CD4-positive, alpha-beta T cell treated with Interferon alpha-2 for 1 hour (primary cell): Measurements from ENCODE around the gene GLYR1.
A peak's percentile ranks its signal among the peaks of the same experiment; 100 is the strongest.

Experiments
- DNase-seq, 2 donors: peaks; one replicate each; pipeline ENCODE4 v3.0.0-alpha.2; 2020 to 2022

The GLYR1 gene

GRCh38 chr16:4879049-4879448 is 32.0 kb upstream of the GLYR1 start:
- DNase-seq: no peak

GRCh38 chr16:4877380-4877685 is 30.2 kb upstream of the GLYR1 start:
- no peak for DNase-seq

DNA sequence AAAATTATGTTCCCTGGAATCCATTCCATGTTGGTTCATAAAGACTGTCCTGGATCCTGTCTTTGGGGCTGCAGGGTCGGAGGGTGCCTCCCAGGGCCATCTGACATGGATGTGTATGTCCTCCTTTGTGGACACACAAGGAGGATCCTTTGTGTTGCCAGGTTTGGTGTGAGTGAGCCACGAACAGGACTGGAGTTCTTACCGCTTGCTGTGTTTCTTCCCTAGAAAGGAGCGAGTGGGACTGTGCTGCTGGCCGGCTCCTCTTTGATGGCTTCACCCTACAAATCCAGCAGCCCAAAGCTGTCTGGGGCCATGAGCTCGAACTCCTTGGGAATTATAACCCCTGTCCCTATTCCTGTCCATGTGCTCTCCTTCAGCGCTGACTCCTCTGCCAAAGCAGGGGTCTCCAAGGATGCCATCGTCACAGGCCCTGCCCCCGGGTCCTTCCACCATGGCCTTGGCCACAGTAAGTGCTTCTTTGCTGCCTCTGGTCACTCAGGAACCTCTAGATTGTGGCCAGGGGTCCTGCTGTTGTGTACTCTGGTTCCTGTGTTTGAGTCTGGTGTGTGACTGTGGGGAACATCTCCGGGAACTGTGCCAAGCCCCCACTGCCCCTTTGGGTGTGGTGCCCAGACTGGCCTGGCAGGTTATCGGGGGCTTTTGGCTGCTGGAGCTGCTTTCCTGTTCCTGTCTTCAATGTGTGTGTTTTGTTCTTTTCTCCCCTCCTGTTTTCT is 29.7 kb upstream of the GLYR1 start:
- no peak for DNase-seq

DNA sequence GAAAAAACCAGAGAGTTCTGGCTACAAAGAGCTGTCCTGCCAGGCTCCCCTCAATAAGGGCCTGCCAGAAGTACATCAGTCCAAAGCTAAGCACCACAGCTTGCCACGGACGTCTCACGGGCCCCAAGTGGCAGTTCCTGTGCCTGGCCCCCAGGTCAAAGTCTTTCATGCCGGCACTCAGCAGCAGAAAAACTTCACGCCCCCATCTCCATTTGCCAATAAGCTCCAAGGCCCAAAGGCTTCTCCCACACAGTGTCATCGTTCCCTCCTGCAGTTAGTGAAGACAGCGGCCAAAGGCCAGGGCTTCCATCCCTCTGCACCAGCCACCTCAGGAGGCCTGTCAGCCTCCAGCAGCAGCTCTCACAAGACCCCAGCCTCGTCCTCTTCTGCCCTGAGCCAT is 27.6 kb upstream of the GLYR1 start:
- DNase-seq: no peak

- no peak for DNase-seq
Measured at GRCh38 chr16:4873091-4873490, 26.0 kb upstream of the GLYR1 start.

DNA sequence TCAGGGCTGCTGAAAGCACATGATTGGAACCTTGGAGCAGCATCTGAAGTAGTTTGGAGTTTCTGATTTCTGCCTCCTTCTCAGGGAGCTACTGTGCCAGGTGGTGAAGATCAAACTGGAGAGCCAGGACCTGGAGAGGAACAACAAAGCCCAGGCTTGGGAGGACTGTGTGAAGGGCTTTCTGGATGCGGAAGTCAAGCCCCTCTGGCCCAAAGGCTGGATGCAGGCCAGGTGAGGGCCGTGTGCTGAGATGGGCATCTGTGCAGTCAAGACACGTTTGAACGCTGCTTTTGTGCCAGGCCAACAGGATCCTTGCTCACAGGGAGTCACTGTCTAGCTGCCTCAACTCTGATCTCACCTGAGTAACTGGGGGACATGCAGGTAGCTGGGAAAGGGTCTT is 24.0 kb upstream of the GLYR1 start:
- DNase-seq: no peak

DNA sequence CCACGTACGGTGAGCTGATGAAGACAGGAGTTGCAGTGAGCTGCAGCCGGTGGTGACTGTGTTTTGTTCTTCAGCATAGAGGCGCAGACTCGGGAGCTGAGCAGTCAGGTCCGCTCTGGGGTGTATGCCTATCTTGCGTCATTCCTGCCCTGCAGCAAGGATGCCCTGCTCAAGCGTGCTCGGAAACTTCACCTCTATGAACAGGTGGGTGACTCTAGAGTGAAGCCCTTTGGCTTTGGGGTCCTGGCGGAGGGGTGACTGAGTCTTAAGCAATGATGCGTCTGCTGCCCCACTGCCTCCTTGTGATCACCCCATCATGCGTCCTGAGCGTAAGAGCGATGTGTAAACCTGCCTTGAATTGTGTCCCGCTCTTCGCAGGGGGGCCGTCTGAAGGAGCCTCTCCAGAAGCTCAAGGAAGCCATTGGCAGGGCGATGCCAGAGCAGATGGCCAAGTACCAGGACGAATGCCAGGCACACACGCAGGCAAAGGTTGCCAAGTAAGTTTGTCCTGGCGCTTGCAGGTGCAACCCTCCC is 23.1 kb upstream of the GLYR1 start:
- no peak for DNase-seq

DNA sequence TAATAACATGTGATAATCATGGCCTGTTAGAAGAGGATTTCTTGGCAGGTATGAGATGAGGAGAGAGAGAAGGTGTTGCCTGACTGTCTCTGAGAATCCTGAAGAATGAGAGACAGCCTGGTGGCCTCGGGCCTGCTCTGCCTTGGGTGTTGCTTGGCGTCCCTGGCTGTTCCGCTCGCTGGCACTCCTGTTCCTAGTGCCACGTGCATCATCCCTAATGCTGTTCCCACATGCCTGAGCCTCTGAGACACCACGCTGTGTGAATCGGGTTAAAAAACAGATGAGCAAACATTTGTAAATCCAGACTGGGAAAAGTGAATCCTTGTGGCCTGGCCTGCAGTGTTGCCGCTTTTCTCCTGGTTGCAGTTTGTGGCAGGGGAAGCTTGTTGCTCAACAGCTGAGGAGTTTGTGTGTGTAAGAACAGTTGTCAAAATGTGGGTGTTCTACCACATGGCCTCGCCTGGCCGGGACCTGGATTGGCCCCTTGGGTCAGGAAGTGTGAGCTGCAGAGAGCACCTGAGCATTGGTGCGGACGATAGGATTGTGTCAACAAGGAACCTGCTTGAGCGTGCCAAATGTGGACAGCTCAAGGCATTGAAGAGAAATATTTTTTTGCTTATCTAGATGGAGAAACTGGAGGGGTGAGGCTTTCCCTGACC is 22.2 kb upstream of the GLYR1 start:
- no peak for DNase-seq

GRCh38 chr16:4868535-4868934 is 21.4 kb upstream of the GLYR1 start:
- DNase-seq: no peak

- no peak for DNase-seq
Measured at GRCh38 chr16:4868026-4868425, 20.9 kb upstream of the GLYR1 start.

DNA sequence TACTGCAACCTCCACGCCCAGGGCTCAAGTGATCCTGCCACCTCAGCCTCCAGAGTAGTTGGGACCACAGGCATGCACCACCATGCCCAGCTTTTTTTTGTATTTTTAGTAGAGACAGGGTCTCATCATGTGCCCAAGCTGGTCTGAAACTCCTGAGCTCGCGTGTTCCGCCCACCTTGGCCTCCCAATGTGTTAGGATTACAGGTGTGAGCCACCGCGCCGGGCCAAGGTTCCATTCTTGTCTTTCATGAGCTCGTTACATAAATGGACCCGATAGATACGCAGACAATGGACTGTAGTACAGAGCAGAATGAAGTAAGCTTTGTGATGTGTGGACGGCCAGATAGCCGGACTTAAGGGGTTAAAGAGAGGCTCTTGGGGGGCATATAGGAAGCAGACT is 19.5 kb upstream of the GLYR1 start:
- no peak for DNase-seq

DNA sequence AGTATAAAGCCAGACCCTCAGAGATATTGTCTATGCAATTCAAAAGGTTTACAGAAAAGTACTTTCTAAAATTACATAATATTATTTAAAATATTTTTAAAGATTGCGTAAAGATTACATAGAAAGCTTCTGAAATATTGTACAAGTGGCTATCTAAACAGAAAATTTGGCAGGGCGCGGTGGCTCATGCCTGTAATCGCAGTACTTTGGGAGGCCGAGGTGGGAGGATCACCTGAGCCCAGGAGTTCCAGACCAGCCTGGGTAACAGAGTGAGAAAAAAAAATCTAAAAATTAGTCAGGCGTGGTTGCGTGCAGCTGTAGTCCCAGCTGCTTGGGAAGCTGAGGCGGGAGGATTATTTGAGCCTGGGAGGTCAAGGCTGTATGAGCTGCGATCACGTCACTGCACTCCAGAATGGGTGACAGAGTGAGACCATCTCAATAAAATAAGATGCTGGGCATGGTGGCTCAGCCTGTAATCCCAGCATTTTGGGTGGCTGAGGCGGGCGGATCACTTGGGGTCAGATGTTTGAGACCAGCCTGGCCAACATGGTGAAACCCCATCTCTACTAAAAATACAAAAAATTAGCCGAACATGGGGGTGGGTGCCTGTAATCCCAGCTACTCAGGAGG is 18.3 kb upstream of the GLYR1 start:
- DNase-seq: no peak

DNA sequence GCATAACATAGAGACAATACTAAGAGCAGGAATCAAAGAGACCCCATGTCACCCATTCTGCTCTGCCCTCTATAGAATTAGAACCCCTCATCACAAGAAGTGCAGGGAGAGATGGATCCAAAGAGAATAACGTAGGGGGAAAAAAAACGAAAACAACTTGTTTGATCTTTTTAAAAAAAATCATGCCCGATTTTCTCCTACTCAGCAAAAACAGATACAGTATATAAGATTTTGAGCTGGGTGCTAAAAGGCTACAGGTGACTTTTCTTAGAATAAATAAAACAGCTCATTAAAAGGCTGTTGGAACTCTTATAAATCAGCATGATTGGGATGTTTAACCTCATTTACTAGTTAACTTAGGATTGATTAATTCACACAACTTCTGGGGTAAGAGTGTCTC is 17.6 kb upstream of the GLYR1 start:
- no peak for DNase-seq

GRCh38 chr16:4862639-4863038 is 15.6 kb upstream of the GLYR1 start:
- DNase-seq: peak in 1 of 2 donors; percentile 4

DNA sequence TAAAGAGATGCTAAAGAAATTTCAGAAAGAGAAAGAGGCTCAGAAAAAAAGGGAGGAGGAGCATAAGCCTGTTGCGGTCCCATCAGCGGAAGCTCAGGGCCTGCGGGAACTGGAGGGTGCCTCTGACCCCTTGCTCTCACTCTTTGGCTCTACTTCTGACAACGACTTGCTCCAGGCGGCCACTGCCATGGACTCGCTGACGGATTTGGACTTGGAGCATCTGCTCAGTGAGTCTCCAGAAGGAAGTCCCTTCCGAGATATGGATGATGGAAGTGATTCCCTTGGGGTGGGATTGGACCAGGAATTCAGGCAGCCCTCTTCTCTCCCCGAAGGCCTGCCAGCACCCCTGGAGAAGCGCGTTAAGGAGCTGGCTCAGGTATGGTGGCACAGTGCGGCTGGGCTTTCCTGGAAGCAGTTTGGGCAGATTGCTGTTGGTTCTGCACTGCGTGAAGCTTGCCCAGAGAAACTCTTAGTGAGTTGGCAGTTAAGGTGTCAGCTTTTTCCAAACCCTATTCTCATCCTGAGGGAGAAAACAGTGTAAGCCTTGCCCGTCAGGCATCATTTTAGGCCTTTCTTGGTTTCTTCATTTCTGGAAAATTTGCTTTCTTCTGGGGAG is 13.7 kb upstream of the GLYR1 start:
- no peak for DNase-seq

DNA sequence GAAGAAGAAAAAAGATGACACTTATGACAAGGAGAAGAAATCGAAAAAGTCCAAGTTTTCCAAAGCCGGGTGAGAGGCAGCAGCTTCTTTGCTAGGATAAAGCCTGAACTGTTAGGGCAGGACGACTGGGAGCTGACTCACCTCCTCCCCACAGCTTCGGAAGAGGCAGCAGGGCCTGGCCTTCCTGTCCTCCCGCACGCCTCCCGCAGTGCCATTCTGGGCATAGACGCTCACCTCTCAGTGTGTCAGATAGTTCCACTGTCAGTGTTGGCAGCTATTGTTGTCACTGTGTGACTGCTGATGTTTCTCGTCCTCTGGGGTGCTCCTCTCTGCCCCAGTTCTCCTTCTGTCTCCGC is 12.8 kb upstream of the GLYR1 start:
- no peak for DNase-seq

GRCh38 chr16:4859190-4859899 is 12.3 kb upstream of the GLYR1 start:
- DNase-seq: no peak

DNA sequence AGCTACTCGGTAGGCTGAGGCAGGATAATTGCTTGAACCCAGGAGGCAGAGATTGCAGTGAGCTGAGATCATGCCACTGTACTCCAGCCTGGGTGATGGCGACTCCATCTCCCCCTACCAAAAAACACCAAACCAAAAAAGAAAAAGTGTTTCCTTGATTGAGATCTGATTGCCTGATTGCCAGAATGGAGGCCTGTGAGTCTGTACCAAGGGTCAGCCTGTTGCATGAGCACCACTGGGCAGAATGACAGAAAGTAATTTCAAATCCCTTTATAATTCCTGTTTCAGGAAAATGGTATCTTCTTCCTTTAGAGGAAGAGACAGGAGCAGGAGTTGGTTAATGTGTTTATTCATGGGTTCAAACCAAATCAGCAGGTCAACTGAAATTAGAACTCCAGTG is 8.7 kb upstream of the GLYR1 start:
- DNase-seq: no peak

GRCh38 chr16:4855371-4855770 is 8.3 kb upstream of the GLYR1 start:
- no peak for DNase-seq

GRCh38 chr16:4852221-4852872 is 5.3 kb upstream of the GLYR1 start:
- DNase-seq: no peak

- DNase-seq: no peak
Measured at GRCh38 chr16:4850211-4850610, 3.1 kb upstream of the GLYR1 start.

DNA sequence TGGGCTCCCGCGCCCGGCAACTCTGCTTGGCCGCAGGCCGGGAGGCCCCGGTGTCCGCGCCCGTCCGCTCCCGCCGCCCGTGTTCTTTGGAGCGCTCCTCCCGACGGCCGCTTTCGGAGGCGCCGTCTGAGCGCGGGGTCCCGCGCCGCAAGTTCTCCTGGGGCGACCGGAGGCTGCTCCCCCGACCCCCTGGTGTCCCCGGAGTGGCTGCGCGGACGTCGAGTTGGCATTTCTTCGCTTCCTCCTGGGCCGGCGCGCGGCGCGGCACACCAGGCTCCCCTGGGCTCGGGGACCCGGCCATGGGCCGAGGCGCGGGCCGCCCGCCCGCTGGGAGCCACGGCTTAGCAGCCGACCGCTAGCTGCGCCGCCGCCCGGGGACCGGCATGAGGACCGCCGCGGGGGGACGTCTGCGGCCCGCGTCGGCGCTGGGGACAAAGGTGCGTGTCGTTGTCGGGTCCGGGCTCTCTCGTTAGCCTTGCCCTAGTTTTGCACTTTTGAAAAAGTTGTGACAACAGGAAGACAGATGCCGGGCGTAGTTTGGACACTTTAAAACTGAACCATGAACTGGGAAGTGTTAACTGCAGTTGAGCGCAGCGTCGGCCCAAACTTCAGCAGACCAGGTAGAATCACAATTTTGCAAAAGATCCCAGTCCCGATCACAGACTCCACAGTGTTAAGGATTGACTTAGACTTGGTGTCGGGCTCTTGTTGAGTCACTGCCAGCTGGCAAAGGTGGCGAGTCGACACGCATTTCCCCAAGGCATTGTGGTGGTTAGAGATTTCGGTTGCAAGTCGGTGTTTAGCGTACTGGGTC is 893 bp upstream of the GLYR1 start:
- DNase-seq: peak; percentile 20 to 42
